ENCODE data around the gene DOCK6. TPM values are rescaled to one million over a fixed set of nuclear protein-coding genes. Genes with fewer than 3 reads are reported as not detected.

The DOCK6 gene
- total RNA-seq, 1 experiment from 2014 or later = 29.4 TPM

GRCh38 chr19:11154683-11155047 lies 107.7 kb downstream of the DOCK6 start:
- H3K9ac ChIP-seq (ENCODE audit: low read length) = peak overlapping the region; percentile 95
- no peaks in the 10 kb centered on the region for H3K27me3 ChIP-seq (ENCODE audit: low read length)
- no peak overlapping the region for H2AFZ ChIP-seq (ENCODE audit: low read length)
- intact Hi-C loops (cut with micrococcal nuclease) = loop anchor here (1.0 kb wide), 2 partner anchors 11 to 15 kb away; no protein-coding TSS in a partner anchor
- BruUV-seq (replicated peaks) = TSS peak; percentile 25
- H3F3A ChIP-seq (ENCODE audit: low read length, unreplicated experiment) = no peaks in the 10 kb centered on the region
- peak overlapping the region; percentile 94 for H3K4me3 ChIP-seq (ENCODE audit: low read length)
- POLR2A ChIA-PET (ENCODE audit: unreplicated experiment) = interaction anchor here (0.6 kb wide), 2 partner anchors 28 to 222 kb away, joined by 3 to 4 read pairs; no protein-coding TSS in a partner anchor
- H3K36me3 ChIP-seq (ENCODE audit: low read depth, low read length) = peaks cover 8% of the 10 kb centered on the region; the same call in 1 of the 2 replicates
- CTCF ChIA-PET = no interaction called here
- peaks cover 28% of the 10 kb centered on the region for H3K4me1 ChIP-seq (ENCODE audit: insufficient read depth, low read length)
- DNase-seq (no peak), ATAC-seq (no peak)
- H3K79me2 ChIP-seq (ENCODE audit: low read length) = peaks cover 53% of the 10 kb centered on the region
- no peaks in the 10 kb centered on the region for H3K9me2 ChIP-seq (replicated peaks; ENCODE audit: low read length)
- H3K9me3 ChIP-seq (ENCODE audit: low read length) = no peaks in the 10 kb centered on the region
- peak overlapping the region; percentile 89 for H3K4me2 ChIP-seq (ENCODE audit: low read length)
- H3K27ac ChIP-seq (ENCODE audit: low read length) = no peak overlapping the region
- no peaks in the 10 kb centered on the region for H4K20me1 ChIP-seq (ENCODE audit: low read length)
- TF ChIP-seq EZH2 (IDR thresholded peaks at IDR 0.05; ENCODE audit: low read length, unreplicated experiment) (no peak), CTCF (conservative IDR thresholded peaks at IDR 0.05; ENCODE audit: low read depth, low read length) (no peak)

GRCh38 chr19:11152318-11153062 lies 109.8 kb downstream of the DOCK6 start:
- TF ChIP-seq EZH2phosphoT487 (IDR thresholded peaks at IDR 0.05; ENCODE audit: borderline replicate concordance, low read length) (no peak), CTCF (conservative IDR thresholded peaks at IDR 0.05; ENCODE audit: low read depth, low read length) (no peak), EZH2 (IDR thresholded peaks at IDR 0.05; ENCODE audit: low read length, unreplicated experiment) (no peak)
- Histone ChIP-seq H3K9me3 (ENCODE audit: low read length) (no peaks in the 10 kb centered on the region), H3K4me3 (ENCODE audit: low read length) (peak overlapping the region; percentile 27; the same call in 1 of the 2 replicates), H3K27me3 (ENCODE audit: low read length) (no peaks in the 10 kb centered on the region), H3K4me1 (ENCODE audit: insufficient read depth, low read length) (peaks cover 28% of the 10 kb centered on the region), H3F3A (ENCODE audit: low read length, unreplicated experiment) (no peaks in the 10 kb centered on the region), H3K9me2 (replicated peaks; ENCODE audit: low read length) (no peaks in the 10 kb centered on the region), H3K79me2 (ENCODE audit: low read length) (peaks cover 60% of the 10 kb centered on the region), H3K27ac (ENCODE audit: low read length) (peak overlapping the region; percentile 65), H4K20me1 (ENCODE audit: low read length) (no peaks in the 10 kb centered on the region), H3K4me2 (ENCODE audit: low read length) (peak overlapping the region; percentile 53), H3K36me3 (ENCODE audit: low read depth, low read length) (peaks cover 20% of the 10 kb centered on the region), H2AFZ (ENCODE audit: low read length) (no peak overlapping the region), H3K9ac (ENCODE audit: low read length) (no peak overlapping the region; the same call in 1 of the 2 replicates)
- DNase-seq (peak; percentile 82), ATAC-seq (peak; percentile 40)
- intact Hi-C loops (cut with micrococcal nuclease) = no loop called here
- TSS peak; percentile 18 for BruUV-seq (replicated peaks)
- ChIA-PET CTCF (interaction anchor here (0.6 to 1.2 kb wide), 4 partner anchors 10 to 52 kb away, joined by 3 to 6 read pairs (median 4); no protein-coding TSS in a partner anchor), POLR2A (ENCODE audit: unreplicated experiment) (interaction anchor here (0.5 to 1.3 kb wide), 3 partner anchors 9 to 1794 kb away, joined by 7 to 14 read pairs (median 8); no protein-coding TSS in a partner anchor)

GRCh38 chr19:11151181-11151580 lies 111.1 kb downstream of the DOCK6 start:
- ChIA-PET CTCF (no interaction called here), POLR2A (ENCODE audit: unreplicated experiment) (no interaction called here)
- no peaks in the 10 kb centered on the region for H3K9me2 ChIP-seq (replicated peaks; ENCODE audit: low read length)
- H3K27ac ChIP-seq (ENCODE audit: low read length) = no peak overlapping the region
- H3K4me2 ChIP-seq (ENCODE audit: low read length) = no peak overlapping the region
- DNase-seq (no peak), ATAC-seq (no peak)
- BruUV-seq (replicated peaks) = no TSS peak
- H3K4me3 ChIP-seq (ENCODE audit: low read length) = no peak overlapping the region
- H2AFZ ChIP-seq (ENCODE audit: low read length) = no peak overlapping the region
- H3K36me3 ChIP-seq (ENCODE audit: low read depth, low read length) = peaks cover 26% of the 10 kb centered on the region
- H3K79me2 ChIP-seq (ENCODE audit: low read length) = peaks cover 60% of the 10 kb centered on the region
- H3K4me1 ChIP-seq (ENCODE audit: insufficient read depth, low read length) = peaks cover 25% of the 10 kb centered on the region
- no peaks in the 10 kb centered on the region for H4K20me1 ChIP-seq (ENCODE audit: low read length)
- no peak overlapping the region for H3K9ac ChIP-seq (ENCODE audit: low read length)
- H3F3A ChIP-seq (ENCODE audit: low read length, unreplicated experiment) = no peaks in the 10 kb centered on the region
- TF ChIP-seq CTCF (conservative IDR thresholded peaks at IDR 0.05; ENCODE audit: low read depth, low read length) (no peak), EZH2phosphoT487 (IDR thresholded peaks at IDR 0.05; ENCODE audit: borderline replicate concordance, low read length) (no peak), EZH2 (IDR thresholded peaks at IDR 0.05; ENCODE audit: low read length, unreplicated experiment) (no peak)
- no peaks in the 10 kb centered on the region for H3K9me3 ChIP-seq (ENCODE audit: low read length)
- no peaks in the 10 kb centered on the region for H3K27me3 ChIP-seq (ENCODE audit: low read length)
- intact Hi-C loops (cut with micrococcal nuclease) = no loop called here

Measured in PC-3 (cell line).